HG02840 (cell line): ENCODE measurements around the gene GPC6.

Experiments
- ATAC-seq: cut with Tn5 transposase; IDR thresholded peaks from one replicate; pipeline ENCODE4 v1.9.1; 2021; ENCODE audit warnings: mild to moderate bottlenecking, moderate library complexity, moderate number of reproducible peaks; ENCODE audit not compliant: unreplicated experiment, low FRiP score

GPC6 gene

GRCh38 chr13:94239135-94239534, 1012.5 kb downstream of the GPC6 start:
- no peak for ATAC-seq

GRCh38 chr13:94242554-94242953, 1015.9 kb downstream of the GPC6 start:
- no peak for ATAC-seq

- ATAC-seq: no peak
Measured at GRCh38 chr13:94243551-94243950, 1016.9 kb downstream of the GPC6 start.

GRCh38 chr13:94246495-94246894, 1019.9 kb downstream of the GPC6 start:
- no peak for ATAC-seq

GRCh38 chr13:94247890-94248289, 1021.3 kb downstream of the GPC6 start:
- no peak for ATAC-seq

- no peak for ATAC-seq
Measured at GRCh38 chr13:94248454-94249228, 1022.0 kb downstream of the GPC6 start.

- no peak for ATAC-seq
Measured at GRCh38 chr13:94249512-94249911, 1022.9 kb downstream of the GPC6 start.

GRCh38 chr13:94251831-94252608, 1025.4 kb downstream of the GPC6 start:
- ATAC-seq: no peak

GRCh38 chr13:94254737-94255136, 1028.1 kb downstream of the GPC6 start:
- no peak for ATAC-seq

GRCh38 chr13:94256721-94257120, 1030.1 kb downstream of the GPC6 start:
- ATAC-seq: no peak

- ATAC-seq: no peak
Measured at GRCh38 chr13:94259984-94260383, 1033.4 kb downstream of the GPC6 start.

GRCh38 chr13:94261163-94261562, 1034.6 kb downstream of the GPC6 start:
- ATAC-seq: no peak

GRCh38 chr13:94263038-94263437, 1036.4 kb downstream of the GPC6 start:
- ATAC-seq: no peak

- ATAC-seq: no peak
Measured at GRCh38 chr13:94267581-94268366, 1041.2 kb downstream of the GPC6 start.

- no peak for ATAC-seq
Measured at GRCh38 chr13:94268661-94269060, 1042.1 kb downstream of the GPC6 start.

- ATAC-seq: no peak
Measured at GRCh38 chr13:94269557-94269956, 1043.0 kb downstream of the GPC6 start.

- ATAC-seq: no peak
Measured at GRCh38 chr13:94270556-94270955, 1043.9 kb downstream of the GPC6 start.

GRCh38 chr13:94272038-94272437, 1045.4 kb downstream of the GPC6 start:
- ATAC-seq: no peak

- no peak for ATAC-seq
Measured at GRCh38 chr13:94280349-94280748, 1053.7 kb downstream of the GPC6 start.

GRCh38 chr13:94280845-94281244, 1054.2 kb downstream of the GPC6 start:
- no peak for ATAC-seq

- no peak for ATAC-seq
Measured at GRCh38 chr13:94286581-94286980, 1060.0 kb downstream of the GPC6 start.
